NCI-H128 (cell line): ENCODE results near the gene CTNNA2.

Experiments
- DNase-seq: peaks from one replicate; lab custom pipeline; 2025; ENCODE audit not compliant: unreplicated experiment; lab: John Stamatoyannopoulos, UW

CTNNA2 gene

GRCh38 chr2:79916285-79916684, 403.4 kb downstream of the CTNNA2 start:
- no peak for DNase-seq

GRCh38 chr2:79920512-79921076, 407.7 kb downstream of the CTNNA2 start:
- DNase-seq = no peak

GRCh38 chr2:79929624-79930023, 416.8 kb downstream of the CTNNA2 start:
- DNase-seq = no peak

DNA sequence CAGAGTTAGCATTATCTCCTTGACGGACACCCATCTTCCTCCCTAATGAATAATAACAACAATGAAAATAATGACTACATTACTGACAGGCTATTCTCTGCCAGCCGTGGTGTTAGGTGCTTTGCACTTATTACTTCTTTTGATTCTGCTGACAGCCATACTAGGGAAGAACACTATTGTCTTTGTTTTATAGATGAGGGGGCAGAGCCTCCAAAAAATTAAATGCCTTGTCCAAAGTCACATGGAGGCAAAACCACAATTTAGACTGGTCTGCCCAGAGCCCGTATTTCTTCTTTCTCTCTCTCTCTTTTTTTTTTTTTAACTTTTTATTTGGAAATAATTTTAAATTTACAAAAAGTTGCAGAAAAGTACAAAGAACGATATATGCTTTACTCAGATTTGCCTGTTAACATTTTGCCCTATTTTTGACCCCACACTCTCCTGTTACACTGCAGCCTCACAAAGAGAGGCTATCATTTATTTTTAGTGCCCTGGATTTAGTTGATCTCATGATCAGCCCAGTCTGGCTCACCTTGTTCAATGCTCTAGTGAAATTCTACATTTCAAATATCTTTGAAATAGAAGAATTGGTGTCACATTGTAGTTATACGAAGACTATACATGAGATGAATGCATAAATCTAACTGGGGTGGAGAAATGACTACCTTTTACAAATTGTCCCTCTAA, 422.3 kb downstream of the CTNNA2 start:
- DNase-seq = no peak

- DNase-seq = no peak
Measured at GRCh38 chr2:79935771-79936657, 423.2 kb downstream of the CTNNA2 start.

GRCh38 chr2:79936715-79937114, 423.9 kb downstream of the CTNNA2 start:
- no peak for DNase-seq

GRCh38 chr2:79938648-79939047, 425.8 kb downstream of the CTNNA2 start:
- DNase-seq = no peak

GRCh38 chr2:79940364-79940763, 427.5 kb downstream of the CTNNA2 start:
- DNase-seq = no peak

DNA sequence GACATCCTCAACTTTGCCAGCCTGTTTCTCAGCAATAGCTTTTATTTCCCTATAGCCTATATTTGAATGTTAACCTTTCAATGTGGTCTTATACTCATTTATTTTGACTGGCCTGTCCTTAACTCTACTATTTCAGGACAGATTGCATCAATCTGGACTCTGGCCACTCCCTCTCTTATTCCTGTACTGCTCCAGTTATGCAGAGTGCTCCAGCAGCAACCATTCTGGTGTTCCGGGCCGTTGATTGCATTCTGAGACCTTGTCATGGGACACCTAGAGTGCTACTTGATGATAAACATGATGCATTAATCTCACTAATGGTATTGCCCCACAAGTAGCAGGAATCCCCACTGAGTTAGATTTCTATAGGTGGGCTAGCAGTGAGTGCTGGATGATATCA, 428.3 kb downstream of the CTNNA2 start:
- no peak for DNase-seq

DNA sequence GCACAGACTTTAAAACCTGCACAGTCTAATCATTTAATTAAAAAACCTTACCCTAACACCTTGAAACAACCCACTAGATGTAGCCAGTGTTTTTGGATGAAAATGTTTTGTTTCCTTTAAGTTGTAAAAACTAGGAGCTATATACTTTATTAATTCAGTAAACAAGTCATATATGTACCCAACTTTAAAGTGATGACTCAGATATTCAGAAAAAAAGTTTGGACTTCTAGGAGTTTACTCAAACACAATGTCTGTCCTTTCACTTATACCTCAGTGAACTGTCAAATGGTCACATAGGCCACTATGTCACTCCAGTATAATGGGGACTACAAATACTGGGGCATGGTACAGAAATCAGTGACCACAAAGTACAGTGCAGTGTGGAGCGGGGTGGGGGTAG, 431.4 kb downstream of the CTNNA2 start:
- no peak for DNase-seq

GRCh38 chr2:79945653-79946445, 433.0 kb downstream of the CTNNA2 start:
- DNase-seq = no peak

DNA sequence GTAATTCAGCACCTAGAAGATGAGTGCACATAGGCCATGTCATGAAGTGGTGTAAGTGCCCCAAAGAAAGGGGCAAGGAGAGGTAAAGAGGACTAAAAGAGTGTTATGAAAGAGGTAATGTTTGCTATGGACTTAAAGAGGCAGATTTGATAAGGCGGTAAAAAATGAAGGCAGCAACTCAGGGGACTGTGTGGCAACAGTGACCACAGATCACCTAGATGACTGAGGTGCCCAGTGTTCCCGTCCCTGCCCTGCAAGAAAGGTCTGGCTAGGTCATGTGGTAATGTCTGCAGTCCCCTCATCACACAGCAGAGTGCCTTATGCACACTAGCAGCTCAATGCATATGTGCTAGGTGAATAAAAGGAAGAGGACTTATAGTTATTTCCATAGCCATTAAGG, 434.9 kb downstream of the CTNNA2 start:
- DNase-seq = no peak

GRCh38 chr2:79950526-79950925, 437.7 kb downstream of the CTNNA2 start:
- no peak for DNase-seq

DNA sequence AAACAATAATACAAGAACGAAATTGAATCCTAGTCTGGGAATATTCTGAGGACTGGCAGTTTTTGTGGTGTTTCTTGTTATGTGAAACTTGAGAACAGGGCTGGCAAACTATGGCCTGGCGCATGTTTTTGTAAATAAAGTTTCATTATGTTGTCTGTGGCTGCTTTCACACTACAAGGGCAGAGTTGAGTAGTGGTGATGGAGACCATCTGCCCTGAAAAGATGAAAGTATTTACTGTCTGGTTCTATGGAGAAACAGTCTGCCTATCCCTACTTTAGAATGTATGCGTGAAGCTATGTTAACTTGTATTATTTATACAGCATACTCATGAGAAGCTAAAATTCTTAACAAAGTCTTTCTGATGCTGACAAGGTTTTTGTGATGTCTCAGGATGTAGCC, 439.8 kb downstream of the CTNNA2 start:
- DNase-seq = no peak

GRCh38 chr2:79960035-79960434, 447.2 kb downstream of the CTNNA2 start:
- no peak for DNase-seq

DNA sequence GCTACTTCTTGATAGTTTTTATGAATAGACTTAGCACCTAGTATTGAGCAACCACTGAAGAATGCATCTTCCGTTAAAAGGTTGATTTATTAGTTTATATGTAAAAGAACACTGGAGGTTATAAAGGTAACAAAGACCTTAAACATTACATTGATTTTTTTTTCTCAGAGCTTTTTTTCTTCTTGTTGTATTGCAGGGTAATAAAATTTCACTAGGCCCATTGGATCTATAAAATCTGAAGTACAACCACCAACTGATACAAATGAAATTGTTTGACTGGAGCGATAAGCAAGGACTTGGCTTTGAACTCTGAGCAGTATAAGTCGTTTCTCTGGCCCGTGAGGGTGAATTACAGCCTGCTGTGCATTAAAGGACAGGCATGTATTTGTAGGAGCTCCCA, 447.7 kb downstream of the CTNNA2 start:
- no peak for DNase-seq

DNA sequence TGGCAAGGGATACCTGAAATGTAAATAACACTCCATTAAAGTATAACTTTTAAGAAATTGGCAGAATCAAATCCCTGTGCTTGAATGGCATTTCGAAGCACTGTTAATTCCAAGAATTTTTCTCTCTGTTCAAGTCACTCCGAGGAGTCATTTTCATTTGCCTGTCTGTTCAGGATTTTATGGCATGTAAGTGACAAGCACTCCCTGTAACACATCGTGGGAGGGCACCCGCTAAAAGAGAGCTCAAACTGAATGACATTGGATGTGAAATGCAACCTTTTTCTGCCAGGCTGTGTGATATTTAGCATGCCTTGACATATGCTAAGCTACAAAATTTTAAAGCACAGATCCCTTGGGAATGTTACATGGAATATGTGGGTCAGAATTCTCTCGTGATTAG, 452.1 kb downstream of the CTNNA2 start:
- DNase-seq = no peak

DNA sequence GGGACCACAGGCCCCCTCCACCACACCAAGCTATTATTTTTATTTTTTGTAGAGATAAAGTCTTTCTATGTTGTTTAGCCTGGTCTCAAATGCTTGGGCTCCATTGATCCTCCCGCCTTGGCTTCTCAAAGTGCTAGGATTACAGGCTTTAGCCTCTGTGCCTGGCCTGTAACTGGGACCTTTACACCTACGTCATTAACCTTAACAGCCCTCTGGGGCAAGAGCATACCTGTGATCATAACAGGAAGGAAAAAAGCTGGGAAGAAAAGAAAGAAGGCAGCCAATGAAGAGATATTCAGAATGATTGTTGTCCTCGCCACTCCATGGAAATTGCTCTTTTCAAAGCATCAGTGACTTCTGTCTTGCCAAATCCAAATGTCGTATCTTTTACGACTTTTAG, 453.5 kb downstream of the CTNNA2 start:
- no peak for DNase-seq

DNA sequence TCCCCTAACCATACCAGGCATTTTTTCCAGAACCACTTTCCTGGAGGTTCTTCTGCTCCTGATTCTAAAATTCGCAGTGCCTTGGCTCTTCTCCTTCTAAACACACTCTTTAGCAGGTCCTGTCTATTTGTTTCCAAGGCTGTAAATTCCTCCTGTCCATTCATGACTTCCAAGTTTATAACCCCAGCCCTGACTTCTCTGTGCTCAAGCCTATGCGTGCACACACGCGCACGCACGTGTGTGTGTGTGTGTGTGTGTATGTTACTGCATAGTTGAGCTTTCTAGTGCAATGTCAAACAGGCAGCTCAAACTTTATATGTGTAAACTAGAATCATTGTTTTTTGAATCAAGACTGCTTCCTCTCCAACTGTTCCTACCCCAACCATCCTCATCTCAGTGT, 454.0 kb downstream of the CTNNA2 start:
- DNase-seq = no peak

- no peak for DNase-seq
Measured at GRCh38 chr2:79971807-79972206, 459.0 kb downstream of the CTNNA2 start.

GRCh38 chr2:79972661-79973060, 459.8 kb downstream of the CTNNA2 start:
- no peak for DNase-seq
